Activated naive CD4-positive, alpha-beta T cell (primary cell): ENCODE results near the gene POPDC2.

Experiments
- DNase-seq, 4 experiments: peaks; one replicate each; lab custom pipeline; 2025; lab: John Stamatoyannopoulos, UW

Gene POPDC2

DNA sequence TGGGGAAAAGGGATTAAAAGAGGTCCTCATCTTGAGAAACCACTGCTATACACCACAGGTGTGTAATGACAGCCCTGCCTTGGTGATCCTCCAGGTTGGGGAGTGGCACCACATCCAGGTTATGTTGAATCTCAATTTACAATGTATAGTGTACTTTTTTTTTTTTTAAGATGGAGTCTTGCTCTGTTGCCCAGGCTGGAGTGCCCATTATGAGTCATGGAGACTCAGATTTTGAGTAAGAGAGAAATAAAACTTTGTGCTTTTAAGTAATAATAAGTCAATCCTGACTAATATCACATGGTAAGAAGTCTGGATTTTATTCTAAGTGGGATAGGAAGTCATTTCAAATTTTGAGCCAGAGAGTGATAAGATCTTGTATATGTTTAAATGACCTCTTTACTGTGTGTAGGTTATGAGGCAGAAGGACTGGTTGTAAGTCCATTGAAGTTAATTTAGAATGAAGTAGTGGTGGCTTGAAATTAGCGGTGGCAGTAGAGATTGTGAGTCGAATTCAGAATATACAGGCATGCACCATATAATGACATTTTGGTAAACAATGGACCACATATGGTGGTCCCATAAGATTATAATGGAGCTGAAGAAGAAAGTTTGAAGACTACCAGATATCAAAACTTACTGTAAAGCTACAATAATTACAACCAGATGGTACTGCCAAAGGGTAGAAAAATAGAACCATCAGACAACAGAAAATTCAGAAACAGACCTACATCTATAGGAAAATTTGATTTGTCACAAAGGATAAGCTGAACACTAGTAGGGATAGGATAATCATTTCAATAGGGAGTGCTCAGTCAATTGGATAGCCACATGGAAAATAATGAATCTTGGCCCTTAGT lies 20.7 kb downstream of the POPDC2 start:
- no peak for DNase-seq

DNA sequence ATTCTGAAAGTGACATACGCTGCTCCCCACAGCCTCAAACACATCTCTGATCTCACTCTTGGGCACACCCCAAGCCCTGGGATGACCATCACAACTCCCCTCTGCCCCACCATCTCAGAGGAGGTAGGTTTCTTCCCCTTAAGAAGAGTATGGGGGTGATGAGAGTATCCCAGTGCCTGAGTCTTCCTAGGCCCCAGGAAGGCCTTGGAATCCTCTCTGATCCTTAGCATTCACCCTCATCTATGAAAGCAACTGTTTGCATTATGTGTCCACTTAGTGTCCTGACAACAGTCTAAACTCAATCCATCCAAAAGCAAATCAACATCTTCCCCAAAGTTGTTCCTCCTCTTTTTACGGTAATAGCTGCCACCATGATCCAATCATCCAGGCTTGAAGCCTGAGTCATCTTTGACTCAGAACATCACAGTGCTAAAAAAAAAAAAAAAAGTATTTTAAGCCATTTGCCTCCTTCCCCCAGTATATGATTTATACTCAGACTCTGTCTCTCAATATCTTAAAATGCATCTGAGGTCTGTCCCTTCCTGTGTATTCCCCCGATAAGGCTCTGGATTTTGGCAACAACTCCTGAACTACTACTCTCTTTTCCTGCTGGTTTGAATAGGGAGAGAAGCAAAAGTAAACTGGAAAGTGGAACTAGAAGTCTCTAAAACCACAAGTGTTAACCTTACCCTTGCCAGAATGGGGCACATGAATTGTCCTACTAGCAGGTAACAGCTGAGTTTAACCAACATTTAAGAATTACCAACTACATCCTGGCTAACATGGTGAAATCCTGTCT lies 22.5 kb downstream of the POPDC2 start:
- DNase-seq, result no peak

DNA sequence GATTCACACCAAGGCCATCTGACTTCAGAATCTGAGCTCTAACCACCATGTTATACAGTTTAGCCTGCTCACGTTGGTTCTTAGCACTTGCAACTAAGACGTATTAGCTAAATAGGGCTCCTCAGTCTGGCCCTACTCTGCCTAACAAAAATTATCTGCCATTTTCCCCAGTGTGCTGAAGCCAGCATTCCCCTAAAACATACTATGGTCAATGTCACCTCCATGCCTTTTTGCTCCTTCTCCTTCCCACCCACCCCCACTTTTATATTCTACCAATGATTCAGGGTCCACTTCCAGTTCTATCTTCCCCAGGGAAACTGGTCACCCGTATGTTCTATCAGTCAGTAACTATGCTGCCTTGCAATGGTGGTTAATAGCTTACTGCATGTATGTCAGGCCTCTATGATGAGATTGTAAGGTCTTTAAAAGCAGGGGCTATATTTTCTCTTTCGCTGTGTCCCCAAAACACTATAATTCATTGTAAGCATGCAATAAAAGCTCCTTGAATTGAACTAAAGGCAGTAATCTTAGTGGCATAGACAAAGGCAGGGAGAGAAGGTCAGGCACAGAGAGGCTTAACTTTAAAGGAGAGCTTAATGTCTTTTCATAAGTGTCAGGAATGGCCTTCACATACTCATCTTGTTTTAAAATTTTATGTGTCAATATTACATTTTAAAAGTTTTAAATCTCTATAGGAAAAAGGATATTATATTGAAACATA lies 23.3 kb downstream of the POPDC2 start:
- DNase-seq, result no peak

DNA sequence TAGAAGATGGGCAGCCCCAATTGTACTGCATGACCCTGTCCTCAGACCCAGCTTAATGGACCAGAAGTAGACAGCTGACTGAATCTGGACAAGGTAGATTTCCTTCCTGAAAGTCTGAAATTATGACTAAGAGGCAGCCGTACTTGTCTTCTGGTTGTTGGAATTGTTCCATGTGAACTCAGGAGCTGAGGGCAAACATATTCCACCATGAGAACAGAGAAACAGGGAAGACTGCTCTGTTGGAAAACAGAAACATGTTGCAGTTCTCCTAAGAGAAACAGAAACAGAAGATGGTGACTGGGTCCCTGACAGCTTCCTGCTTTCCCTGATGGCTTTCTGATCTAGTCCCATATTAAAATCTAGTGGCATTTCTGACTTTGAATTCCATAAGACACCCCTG lies 24.1 kb downstream of the POPDC2 start:
- DNase-seq, result no peak

DNA sequence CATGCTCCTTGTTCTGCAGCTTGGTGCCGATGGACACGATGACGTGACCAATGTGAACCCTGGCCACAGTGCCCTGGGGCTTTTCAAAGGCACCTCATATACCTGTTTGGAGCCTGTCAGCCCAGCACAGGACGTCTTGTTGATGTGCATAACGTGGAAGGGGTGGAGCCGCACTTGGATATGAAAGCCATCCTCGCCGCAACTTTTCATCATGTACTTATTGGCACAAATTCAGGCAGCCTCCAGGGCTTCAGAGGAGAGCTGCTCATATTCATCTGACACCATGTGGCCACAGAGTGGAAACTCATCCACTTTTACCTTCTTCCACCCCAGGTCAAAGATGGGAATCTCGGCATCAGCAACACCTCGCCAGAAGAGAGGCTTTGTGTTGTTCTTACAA lies 24.7 kb downstream of the POPDC2 start:
- no peak for DNase-seq

DNA sequence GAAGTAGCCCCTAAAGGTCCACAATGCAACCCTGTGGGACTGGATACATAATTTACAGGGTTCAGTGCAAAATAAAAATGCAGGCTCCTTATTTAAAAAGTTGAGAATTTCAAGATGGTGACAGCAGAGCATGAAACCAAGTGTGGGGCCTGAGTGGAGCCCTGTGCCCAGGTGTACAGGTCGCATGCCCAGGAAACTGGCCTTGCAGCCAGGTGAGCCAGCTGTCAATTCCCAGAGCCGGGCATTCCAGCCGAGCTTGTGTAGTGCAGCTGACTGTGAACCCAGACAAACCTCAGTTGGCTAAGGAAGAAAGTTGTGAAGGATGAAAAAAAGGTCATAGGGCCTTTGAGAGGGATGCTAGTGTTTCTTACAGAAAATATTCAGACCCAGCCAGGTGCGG lies 27.6 kb downstream of the POPDC2 start:
- DNase-seq, result no peak

DNA sequence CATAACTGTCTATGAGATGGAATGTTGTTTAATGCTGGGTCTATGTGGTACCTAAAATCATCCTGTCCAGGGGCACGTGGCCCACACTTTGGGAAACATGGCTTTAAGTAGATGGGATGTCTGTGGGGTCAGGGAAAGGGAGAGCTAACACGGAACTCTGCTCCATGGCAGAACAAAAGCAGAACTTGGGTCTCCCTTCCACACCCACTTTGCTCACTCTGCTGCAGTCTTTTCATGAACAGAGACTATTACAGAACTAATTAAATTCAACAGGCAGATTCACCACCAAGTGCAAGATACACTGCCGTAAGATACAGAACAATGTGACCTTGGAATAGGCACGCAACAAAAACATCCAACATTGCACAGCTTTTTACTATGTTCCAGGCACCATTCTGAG lies 28.2 kb downstream of the POPDC2 start:
- no peak for DNase-seq

DNA sequence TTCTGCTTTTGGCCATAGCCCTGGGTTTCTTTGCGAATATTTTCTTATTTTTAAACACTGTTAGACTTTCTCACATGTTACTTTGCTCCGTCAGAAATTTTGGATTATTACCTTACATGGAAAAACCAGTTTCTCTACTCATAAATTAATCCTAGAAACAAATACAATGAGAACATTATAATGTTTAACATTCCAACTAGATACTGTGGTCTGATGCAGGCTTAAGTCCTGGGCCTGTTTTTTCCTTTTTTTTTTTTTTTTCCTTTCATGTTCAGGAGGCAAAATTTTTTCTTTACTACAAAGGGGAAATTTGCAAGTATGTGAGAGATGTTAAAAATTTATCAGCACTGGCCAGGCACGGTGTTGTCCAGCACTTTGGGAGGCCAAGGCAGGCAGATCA lies 28.9 kb downstream of the POPDC2 start:
- DNase-seq, result no peak

DNA sequence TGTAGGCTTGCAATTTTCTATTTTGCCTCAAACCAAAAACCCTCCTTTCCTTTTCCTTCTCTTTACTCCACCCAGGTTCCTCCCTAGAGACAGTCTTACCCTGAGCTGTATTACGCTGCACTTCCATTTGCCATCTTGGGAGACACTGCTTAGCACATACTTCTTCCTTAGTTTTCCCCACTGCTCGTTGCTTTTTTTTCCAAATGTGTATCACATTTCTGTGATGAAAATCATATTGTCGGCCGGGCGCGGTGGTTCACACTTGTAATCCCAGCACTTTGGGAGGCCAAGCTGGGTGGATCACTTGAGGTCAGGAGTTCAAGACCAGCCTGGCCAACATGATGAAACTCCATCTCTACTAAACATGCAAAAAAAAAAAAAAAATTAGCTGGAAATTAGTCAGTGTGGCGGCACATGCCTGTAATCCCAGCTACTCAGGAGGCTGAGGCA lies 29.5 kb downstream of the POPDC2 start:
- DNase-seq, result no peak

DNA sequence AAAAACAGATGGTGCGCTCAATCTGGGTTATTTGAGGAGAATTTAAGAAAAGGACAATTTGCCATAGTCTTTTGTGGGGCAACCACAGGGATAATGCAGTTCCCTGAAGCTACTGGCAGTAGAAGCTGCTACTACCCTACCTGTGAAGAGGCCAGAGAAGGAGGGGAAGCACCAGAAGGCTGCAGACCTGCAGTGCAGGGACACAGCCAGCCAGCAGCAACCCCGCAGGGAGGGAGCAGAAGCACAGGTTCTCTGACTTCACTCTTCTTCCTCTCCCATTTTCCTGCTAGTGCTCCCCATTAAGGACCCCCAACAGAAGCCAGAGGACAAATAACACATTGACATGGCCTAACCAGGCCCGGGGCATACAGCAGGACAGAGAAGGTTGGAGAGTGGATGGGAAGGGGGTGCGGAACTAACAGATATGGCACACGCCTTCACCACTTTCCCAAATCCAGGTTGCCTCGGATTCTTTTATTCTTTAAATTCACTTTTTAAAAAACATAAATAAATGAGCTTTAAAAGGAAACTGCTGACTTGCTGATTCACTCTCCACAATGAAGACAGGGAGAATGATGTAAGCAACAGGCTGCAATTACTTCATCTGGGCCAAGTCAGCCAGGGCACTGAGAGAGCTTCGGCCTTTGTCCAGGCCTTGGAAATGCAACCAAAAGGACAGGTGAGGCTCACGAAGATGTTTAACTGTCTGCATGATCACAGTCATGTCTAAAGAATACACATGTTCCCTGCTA lies 30.1 kb downstream of the POPDC2 start:
- no peak for DNase-seq

DNA sequence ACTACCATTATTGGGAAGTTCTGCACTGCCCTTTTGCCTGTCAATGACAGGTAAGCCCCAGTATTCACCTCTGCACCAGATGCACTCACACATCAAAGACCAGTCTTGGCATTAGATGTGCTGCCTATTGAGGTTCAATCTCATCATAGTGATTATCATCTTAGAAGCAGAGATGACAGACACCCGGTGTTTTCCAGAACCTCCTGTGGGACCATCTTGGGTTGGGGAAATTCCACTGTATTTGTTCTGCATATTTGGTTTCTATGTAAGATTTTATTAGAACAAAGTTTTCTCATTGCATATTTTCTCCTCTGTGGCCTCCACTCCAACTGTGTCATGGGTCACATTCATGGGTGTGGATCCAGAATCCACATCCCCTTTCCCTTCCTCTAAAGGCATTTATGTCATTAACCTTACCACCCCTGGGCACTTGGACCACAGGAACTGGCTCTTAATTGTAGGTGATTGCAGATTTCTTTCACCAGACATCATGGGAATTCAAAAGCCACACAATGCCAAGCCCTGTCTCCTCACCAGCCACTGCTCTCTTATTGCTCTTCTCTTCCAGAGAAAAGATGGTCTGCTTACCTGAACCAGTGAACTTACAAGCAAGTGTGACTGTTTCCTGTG lies 31.5 kb downstream of the POPDC2 start:
- DNase-seq, result no peak

DNA sequence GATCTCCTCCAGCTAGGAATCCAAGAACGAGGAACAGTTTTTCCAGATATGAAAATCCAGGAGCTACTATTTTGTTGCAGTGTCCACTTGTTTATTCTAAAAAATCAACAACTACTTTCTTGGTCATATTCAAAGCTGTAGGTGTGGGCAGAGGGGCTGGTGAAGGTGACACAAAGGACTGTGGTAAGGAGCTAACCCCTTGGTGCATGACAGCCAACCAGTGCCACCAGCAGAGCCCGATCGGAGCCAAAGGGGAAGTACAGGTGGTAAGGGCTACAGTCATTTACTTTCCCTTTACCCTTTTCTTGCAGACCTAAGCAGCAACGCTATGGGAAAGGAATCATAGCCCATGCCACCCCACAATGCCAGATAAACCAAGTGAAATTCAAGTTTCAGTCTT lies 32.0 kb downstream of the POPDC2 start:
- no peak for DNase-seq

DNA sequence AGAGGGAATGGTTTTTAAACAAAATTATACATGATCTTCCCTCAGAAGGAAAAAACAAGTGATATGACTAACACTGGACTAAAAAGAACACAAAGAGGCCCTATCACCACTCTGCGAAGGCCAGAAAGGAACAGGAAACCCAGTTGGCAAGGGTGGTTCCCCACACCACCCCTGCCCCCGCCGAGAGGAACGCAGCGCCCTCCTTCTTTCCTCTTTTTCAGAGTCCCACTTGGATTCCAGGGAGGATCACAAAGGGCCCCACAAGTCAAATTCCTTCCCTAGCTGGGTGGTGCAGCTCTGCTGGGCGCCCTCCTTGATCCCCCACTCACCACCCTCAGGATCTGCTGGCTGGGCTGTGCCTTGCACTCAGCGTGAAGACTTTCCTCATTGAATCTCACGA lies 32.9 kb downstream of the POPDC2 start:
- DNase-seq, result no peak

DNA sequence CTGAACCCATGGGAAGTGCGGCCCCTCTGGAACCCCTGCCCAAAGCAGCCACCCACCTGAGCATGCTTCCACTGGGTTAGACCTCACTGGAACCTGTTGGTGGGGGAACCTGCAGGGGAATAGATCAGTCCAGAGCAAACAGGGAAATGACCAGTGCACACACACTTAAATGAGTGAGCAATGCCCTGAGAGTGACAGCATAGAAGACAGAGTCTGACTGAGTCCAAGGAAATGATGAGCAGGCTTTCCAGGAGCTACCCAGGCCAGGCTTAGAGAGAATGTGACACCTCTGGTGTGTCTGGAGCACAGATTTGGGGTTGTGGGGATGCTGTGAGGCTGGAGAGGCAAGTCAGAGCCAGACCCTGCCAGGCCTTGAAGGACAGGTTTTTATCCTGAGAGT lies 34.2 kb downstream of the POPDC2 start:
- DNase-seq, result no peak

DNA sequence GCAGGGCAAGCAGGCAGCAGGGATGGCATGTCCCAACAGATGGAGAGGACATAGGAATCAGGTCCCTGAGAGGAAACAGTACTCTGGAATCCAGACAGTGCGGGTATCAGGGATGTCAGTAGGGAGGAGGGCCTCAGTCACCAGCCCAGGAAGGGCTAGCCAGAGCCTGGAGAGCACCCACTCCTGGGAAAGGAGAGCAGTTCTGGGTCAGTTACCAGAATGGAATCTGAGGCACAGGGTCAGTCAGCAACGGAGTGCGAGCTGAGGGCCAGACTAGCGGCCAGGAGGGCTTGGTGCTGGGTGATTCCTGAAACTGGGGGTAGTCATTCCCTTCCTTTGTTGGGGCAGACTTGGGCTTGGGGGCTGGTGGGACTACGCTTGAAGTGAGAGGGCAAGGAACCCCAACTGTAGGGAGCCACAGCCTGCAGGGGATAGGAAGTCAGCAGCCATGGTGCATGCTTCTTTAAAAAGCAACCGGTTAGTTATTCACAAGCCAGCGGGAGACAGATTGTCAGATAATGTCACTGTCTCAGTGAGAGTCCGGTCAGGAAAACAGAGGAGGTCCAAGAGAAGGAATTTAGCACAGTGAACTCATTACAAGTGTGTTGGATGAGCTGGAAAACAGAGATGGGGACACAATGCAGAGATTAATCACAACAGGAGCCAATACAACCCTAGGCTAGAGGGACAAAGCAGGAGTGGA lies 34.8 kb downstream of the POPDC2 start:
- DNase-seq, result no peak

DNA sequence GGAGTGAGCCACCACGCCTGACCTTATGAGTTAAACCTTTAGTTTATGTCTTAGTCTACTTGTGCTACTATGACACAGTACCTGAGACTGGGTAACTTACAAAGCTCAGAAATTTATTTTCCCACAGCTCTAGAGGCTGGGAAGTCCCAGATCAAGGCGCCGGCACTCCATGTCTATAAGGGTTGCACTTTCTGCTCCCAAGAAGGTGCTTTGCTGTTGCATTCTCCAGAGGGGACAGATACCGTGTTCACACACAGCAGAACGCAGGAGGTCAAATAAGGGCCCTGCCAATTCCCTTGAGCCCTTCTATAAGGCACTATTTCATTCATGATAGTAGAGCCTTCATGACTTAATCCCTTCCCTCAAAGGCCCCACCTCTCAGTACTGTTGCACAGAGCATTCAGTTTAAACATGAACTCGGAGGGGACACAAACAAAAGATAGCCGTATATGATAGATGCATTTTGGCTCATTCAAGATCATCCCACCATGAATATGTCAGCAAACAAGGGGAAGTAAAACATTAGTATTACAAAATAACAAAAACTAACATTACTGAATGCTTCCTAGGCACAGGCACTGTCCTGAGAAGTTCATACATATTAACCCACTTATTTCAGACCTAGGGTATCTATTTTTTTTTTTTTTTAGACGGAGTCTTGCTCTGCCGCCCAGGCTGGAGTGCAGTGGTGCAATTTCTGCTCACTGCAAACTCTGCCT lies 36.2 kb downstream of the POPDC2 start:
- DNase-seq, result no peak

DNA sequence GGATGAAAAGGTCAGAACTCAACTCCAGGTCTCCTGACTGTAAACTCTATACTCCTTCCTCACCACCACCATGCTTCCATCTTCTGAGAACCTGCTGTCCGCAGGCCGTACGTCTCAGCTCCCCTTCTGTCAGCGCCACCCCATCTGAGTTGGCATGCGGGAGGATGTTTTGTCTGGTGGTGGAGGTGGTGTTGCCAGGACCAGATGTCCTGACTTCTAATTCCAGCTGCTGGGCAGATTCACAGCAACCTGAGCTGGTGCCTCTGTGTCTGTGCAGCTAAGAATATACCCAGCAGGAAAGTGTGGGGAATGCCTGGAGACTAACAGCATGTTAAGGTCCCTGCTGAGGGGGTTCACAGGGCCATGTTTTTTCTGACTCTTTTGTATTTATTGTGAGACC lies 39.5 kb downstream of the POPDC2 start:
- DNase-seq, result no peak

DNA sequence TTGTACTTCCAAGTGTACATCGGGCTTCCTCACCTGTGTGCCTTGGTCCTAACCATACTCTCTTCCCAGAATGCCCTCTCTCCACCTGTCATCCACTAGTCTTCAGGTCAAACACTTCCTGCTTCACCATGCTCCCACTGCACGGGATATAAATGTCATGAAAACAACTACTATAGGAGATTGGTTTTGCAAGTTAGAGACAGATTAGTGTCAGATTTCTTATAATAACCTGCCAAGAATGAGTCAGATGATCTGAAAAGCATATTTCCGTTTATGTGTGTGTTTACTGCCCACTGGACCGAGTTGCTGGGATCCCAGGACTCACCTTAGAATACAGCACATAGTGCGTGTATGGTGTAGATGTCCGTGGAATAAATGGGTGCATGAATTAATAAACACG lies 41.3 kb downstream of the POPDC2 start:
- DNase-seq, result no peak

DNA sequence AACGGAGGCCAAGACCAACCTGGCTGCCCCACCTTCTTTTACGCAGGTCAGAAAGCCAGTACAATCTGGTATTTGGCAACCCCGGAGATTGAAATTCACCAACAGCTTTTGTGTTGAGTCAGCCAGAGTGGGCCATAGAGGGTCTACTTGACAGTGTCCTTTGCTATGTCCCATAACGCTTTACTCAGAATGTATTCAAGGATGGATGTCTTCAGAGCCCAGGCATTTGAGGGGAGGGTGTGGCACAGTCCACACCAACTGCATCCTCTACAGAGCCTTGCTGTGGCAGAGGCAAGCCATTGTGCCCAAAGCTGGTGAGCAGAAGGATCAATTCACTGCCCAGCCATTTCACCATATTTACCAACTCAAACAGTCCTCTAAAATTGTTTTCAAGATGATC lies 44.3 kb downstream of the POPDC2 start:
- DNase-seq, result no peak

DNA sequence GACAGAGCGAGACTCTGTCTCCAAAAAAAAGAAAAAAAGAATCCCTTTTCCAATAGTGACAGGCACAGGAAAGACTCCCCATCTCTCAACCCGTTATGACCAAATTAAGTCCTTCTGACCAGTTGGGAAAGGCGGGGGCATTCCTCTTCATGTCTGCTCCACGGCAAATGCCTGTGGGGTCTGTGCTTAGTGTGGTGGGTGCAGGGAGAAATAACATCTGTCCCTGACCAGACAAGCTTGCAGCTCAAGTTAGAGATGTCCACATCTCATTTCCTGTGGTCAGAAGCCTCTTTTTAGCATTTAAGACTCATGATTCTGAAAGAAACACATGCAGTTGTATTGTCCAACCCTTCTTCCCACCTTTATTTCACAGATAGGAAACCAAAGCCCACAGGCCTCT lies 46.5 kb downstream of the POPDC2 start:
- no peak for DNase-seq
